GM12878 (cell line): ENCODE results near the gene CCDC12. TPM values are rescaled to one million over a fixed set of nuclear protein-coding genes. Genes with fewer than 3 reads are reported as not detected.

Source experiments
- ATAC-seq: fragments of 200-7000 bp; cut with Tn5 transposase; 3 replicates; pipeline ENCODE4 v1.9.1; 2020; ENCODE audit warnings: mild to moderate bottlenecking, moderate library complexity
- BruUV-seq: library from RNA; stranded (reverse); fragments of 400-500 nt; replicated peaks from 2 replicates; lab custom pipeline; 2021; lab: Mats Ljungman, UMichigan
- CTCF ChIA-PET: fragments of 300-600 bp; sonication (Branson Sonifier 250); formaldehyde crosslinking; extraction: SDS; loops from one replicate; lab custom pipeline; 2021; ENCODE audit warnings: inconsistent platforms; lab: Yijun Ruan, JAX
- POLR2A ChIA-PET: fragments of 350-600 bp; formaldehyde crosslinking; extraction: SDS; loops from one replicate; lab custom pipeline; 2021; ENCODE audit warnings: inconsistent platforms; lab: Charles Lee
- RAD21 ChIA-PET: fragments of 300-600 bp; sonication (Branson Sonifier 250); formaldehyde crosslinking; loops from one replicate; lab custom pipeline; 2023; ENCODE audit warnings: antibody characterized with exemption; ENCODE audit not compliant: unreplicated experiment; lab: Charles Lee
- SMC1A ChIA-PET: fragments of 300-600 bp; sonication (Branson Sonifier 250); formaldehyde crosslinking; loops from one replicate; lab custom pipeline; 2023; ENCODE audit not compliant: unreplicated experiment, uncharacterized antibody; lab: Charles Lee
- DNase-seq: peaks from one replicate; pipeline ENCODE4 v3.0.0-alpha.2; 2011; ENCODE audit warnings: low read depth, low spot score
- FAIRE-seq: peaks from 3 replicates; lab custom pipeline; 2011; peaks lifted over from hg19 to GRCh38; lab: Jason Lieb, UNC
- H2AFZ ChIP-seq: 2 replicates; pipeline ENCODE4 v1.6.0; 2011; ENCODE audit warnings: low read depth, low read length, control low read depth; ENCODE audit not compliant: control insufficient read depth
- H3K27ac ChIP-seq: 2 replicates; pipeline ENCODE4 v1.5.1; 2011; ENCODE audit warnings: control low read depth; ENCODE audit not compliant: control insufficient read depth, insufficient read depth
- H3K27me3 ChIP-seq, 2 experiments: replicated peaks in 1 of 2; 2 replicates each; pipeline versions ENCODE4 v1.6.0 to v1.6.1; 2011; ENCODE audit warnings: low read length in 1 of 2; ENCODE audit not compliant: control insufficient read depth in 2 of 2, insufficient read depth in 2 of 2
- H3K36me3 ChIP-seq, 2 experiments: 2 replicates each; pipeline ENCODE4 v1.5.1; 2011; ENCODE audit warnings: low read length in 1 of 2; ENCODE audit not compliant: control insufficient read depth in 2 of 2, insufficient read depth in 2 of 2
- H3K4me1 ChIP-seq: 2 replicates; pipeline ENCODE4 v1.6.1; 2011; ENCODE audit warnings: mild to moderate bottlenecking, low read length, moderate library complexity, mixed read lengths; ENCODE audit not compliant: control insufficient read depth, insufficient read depth
- H3K4me2 ChIP-seq: 2 replicates; pipeline ENCODE4 v1.6.0; 2011; ENCODE audit warnings: control low read depth; ENCODE audit not compliant: control insufficient read depth, insufficient read depth
- H3K4me3 ChIP-seq: fragments of 200-600 bp; sonication (generic); 2 replicates; pipeline ENCODE4 v1.5.1; 2016
- H3K79me2 ChIP-seq: 2 replicates; pipeline ENCODE4 v1.6.0; 2011; ENCODE audit warnings: low read length; ENCODE audit not compliant: control insufficient read depth, insufficient read depth
- H3K9ac ChIP-seq: 2 replicates; pipeline ENCODE4 v1.8.0; 2011; ENCODE audit warnings: low read length, control low read depth, mixed read lengths; ENCODE audit not compliant: control insufficient read depth, insufficient read depth
- H3K9me3 ChIP-seq: replicated peaks from 3 replicates; pipeline ENCODE4 v1.5.1; 2011; ENCODE audit warnings: mild to moderate bottlenecking, low read length; ENCODE audit not compliant: control insufficient read depth, insufficient read depth
- H4K20me1 ChIP-seq: 2 replicates; pipeline ENCODE4 v1.6.0; 2011; ENCODE audit not compliant: control insufficient read depth, insufficient read depth
- BHLHE40 ChIP-seq, 2 experiments: fragments of 450-650 bp in 1 of 2; IDR thresholded peaks; 2 replicates each; pipeline ENCODE4 v1.6.1; 2011 to 2017; ENCODE audit warnings: low read depth in 2 of 2, borderline replicate concordance in 1 of 2, improper control_type of control experiment in 1 of 2, low read length in 1 of 2, mild to moderate bottlenecking in 1 of 2
- CREB1 ChIP-seq: IDR thresholded peaks from 2 replicates; pipeline ENCODE4 v1.6.1; 2012; ENCODE audit warnings: low read depth, mild to moderate bottlenecking, inconsistent platforms
- EED ChIP-seq: sonication (generic); IDR thresholded peaks from 2 replicates; pipeline ENCODE4 v1.6.1; 2016; ENCODE audit warnings: antibody characterized with exemption, low read depth
- IKZF2 ChIP-seq, 2 experiments: fragments of 450-650 bp; IDR thresholded peaks; 2 replicates each; pipeline ENCODE4 v1.6.1; 2017; ENCODE audit warnings: mild to moderate bottlenecking in 2 of 2, moderate library complexity in 2 of 2
- MEF2B ChIP-seq: fragments of 450-650 bp; IDR thresholded peaks from 2 replicates; pipeline ENCODE4 v1.6.1; 2018; ENCODE audit warnings: mild to moderate bottlenecking, moderate library complexity; ENCODE audit not compliant: partially characterized antibody, poor library complexity, severe bottlenecking
- POLR2A ChIP-seq: IDR thresholded peaks from 2 replicates; pipeline ENCODE4 v1.6.1; 2011; ENCODE audit warnings: low read depth, mild to moderate bottlenecking, low read length
- RCOR1 ChIP-seq: conservative IDR thresholded peaks from 2 replicates; pipeline ENCODE4 v1.6.1; 2012; ENCODE audit warnings: low read depth, low read length, improper control_type of control experiment
- ZNF384 ChIP-seq: IDR thresholded peaks from 2 replicates; pipeline ENCODE4 v1.6.1; 2012; ENCODE audit warnings: low read depth, mild to moderate bottlenecking, low read length, improper control_type of control experiment, borderline replicate concordance
- WGBS: methylation state at CpG from one replicate; pipeline ENCODE4 v1.1.6; 2016; ENCODE audit warnings: low lambda C conversion rate; ENCODE audit not compliant: insufficient replicate concordance, insufficient coverage; ENCODE audit errors: missing lambda C conversion rate; 5-methylcytosine and 5-hydroxymethylcytosine counted together
- in situ Hi-C: fragments of 300-500 bp; cut with MboI; formaldehyde crosslinking; loops from 9 replicates; pipeline ENCODE4 v1.14.3; 2018; ENCODE audit warnings: mixed read lengths
- intact Hi-C: fragments of 100-400 bp; cut with micrococcal nuclease; formaldehyde crosslinking; loops from one replicate; pipeline ENCODE4 v1.14.2; 2022; ENCODE audit not compliant: unreplicated experiment
- polyA plus RNA-seq, 11 experiments: library from polyadenylated mRNA; depleted of rRNA in 4 of 11; unstranded in 6 of 11; stranded (reverse) in 5 of 11; fragments of >200 nt; fragmentation: Nextera tagmentation in 4 of 11; fragmentation: Illumina TruSeq in 1 of 11; extraction: Ambion mirVana in 4 of 11; extraction: Trizol in 1 of 11; gene quantifications; 1 replicate in 1 of 11; 2 replicates in 10 of 11; pipeline versions ENCODE4 v1.2.1 to v1.2.3, GENCODE V29; 2011 to 2016; ENCODE audit warnings: inconsistent platforms in 2 of 11, missing spikeins in 2 of 11, low read depth in 1 of 11
- total RNA-seq, 4 experiments: library from RNA; depleted of rRNA in 3 of 4; stranded (reverse); fragments of >200 nt in 3 of 4; fragmentation: Illumina TruSeq in 1 of 4; extraction: Trizol in 1 of 4; gene quantifications; 2 replicates each; pipeline versions ENCODE4 v1.2.1 to v1.2.3, GENCODE V29; 2013 to 2021
- TF ChIP-seq, protein P1 (sequence below): fragments of 450-650 bp; IDR thresholded peaks from 2 replicates; pipeline ENCODE4 v1.6.1; 2017; ENCODE audit warnings: mild to moderate bottlenecking, moderate library complexity
- TF ChIP-seq, protein P2 (sequence below): IDR thresholded peaks from 2 replicates; pipeline ENCODE4 v1.6.1; 2012; ENCODE audit warnings: low read depth, low read length, improper control_type of control experiment

The CCDC12 gene
- total and polyA plus RNA-seq, 10 of the 15 experiments (the other 5 are each of a cell fraction or from before 2014, with no cell fraction given), result 9.2 to 91.4 (median 61.3) TPM

DNA sequence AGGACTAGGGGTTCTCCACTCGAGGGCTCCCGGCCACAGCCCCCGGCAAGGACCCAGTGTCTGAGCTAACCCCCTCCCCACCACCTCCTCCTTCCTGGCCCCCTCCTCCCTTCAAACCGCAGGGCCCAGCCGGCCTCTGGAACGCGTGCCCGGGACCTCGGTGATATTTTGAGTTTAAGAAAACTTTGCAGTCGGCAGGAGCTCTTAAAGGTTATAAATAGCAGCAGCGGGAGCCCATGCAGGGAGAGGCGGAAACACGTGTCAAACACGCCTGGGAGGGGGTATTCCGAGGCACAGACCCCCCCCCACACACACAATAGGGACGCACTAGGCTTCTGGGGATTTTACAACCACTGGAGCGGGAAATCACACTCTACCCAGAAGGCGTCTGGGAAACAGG lies 102.1 kb downstream of the CCDC12 start:
- FAIRE-seq (no peak), ATAC-seq (no peak), DNase-seq (no peak)
- Histone ChIP-seq H3K27me3 (no peaks in the 10 kb centered on the region; a peak in 1 of 4 replicates), H3K9ac (no peak overlapping the region), H3K4me2 (no peak overlapping the region), H3K4me3 (no peak overlapping the region), H3K36me3 (no peaks in the 10 kb centered on the region), H3K9me3 (no peaks in the 10 kb centered on the region), H3K27ac (no peak overlapping the region), H4K20me1 (no peaks in the 10 kb centered on the region), H3K79me2 (no peaks in the 10 kb centered on the region), H3K4me1 (peaks cover 7% of the 10 kb centered on the region), H2AFZ (no peak overlapping the region)
- WGBS, result 2% methylated on average over 18 of the region's 18 CpGs
- CTCF ChIA-PET, result interaction anchor here (1.5 kb wide), 1 partner anchor 21 kb away, joined by 8 read pairs; no protein-coding TSS in a partner anchor
- in situ Hi-C loops, result no loop called here
- no TSS peak for BruUV-seq
- SMC1A ChIA-PET, result interaction anchor here (1.3 kb wide), 1 partner anchor 21 kb away, joined by 3 read pairs; no protein-coding TSS in a partner anchor
- RAD21 ChIA-PET, result interaction anchor here (1.7 kb wide), 1 partner anchor 20 kb away, joined by 5 read pairs; no protein-coding TSS in a partner anchor
- peak; percentile 45 for TF ChIP-seq MEF2B
- TF ChIP-seq BHLHE40 (IDR thresholded peaks at IDR 0.05; ENCODE audit: borderline replicate concordance in 1 of 2, low read depth in 2 of 2, low read length in 1 of 2), result peak; percentile 28 to 35; a peak in 1 of 4 replicates
- TF ChIP-seq POLR2A, result no peak
- TF ChIP-seq EED, result no peak
- 0 out of 4 replicates have a peak, but pooled peaks have one; percentile 25 to 33 for TF ChIP-seq IKZF2 (IDR thresholded peaks at IDR 0.05)
- no peak for TF ChIP-seq RCOR1
- TF ChIP-seq ZNF384, result no peak
- TF ChIP-seq, protein P1, sequence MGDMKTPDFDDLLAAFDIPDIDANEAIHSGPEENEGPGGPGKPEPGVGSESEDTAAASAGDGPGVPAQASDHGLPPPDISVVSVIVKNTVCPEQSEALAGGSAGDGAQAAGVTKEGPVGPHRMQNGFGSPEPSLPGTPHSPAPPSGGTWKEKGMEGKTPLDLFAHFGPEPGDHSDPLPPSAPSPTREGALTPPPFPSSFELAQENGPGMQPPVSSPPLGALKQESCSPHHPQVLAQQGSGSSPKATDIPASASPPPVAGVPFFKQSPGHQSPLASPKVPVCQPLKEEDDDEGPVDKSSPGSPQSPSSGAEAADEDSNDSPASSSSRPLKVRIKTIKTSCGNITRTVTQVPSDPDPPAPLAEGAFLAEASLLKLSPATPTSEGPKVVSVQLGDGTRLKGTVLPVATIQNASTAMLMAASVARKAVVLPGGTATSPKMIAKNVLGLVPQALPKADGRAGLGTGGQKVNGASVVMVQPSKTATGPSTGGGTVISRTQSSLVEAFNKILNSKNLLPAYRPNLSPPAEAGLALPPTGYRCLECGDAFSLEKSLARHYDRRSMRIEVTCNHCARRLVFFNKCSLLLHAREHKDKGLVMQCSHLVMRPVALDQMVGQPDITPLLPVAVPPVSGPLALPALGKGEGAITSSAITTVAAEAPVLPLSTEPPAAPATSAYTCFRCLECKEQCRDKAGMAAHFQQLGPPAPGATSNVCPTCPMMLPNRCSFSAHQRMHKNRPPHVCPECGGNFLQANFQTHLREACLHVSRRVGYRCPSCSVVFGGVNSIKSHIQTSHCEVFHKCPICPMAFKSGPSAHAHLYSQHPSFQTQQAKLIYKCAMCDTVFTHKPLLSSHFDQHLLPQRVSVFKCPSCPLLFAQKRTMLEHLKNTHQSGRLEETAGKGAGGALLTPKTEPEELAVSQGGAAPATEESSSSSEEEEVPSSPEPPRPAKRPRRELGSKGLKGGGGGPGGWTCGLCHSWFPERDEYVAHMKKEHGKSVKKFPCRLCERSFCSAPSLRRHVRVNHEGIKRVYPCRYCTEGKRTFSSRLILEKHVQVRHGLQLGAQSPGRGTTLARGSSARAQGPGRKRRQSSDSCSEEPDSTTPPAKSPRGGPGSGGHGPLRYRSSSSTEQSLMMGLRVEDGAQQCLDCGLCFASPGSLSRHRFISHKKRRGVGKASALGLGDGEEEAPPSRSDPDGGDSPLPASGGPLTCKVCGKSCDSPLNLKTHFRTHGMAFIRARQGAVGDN, result peak; percentile 88
- TF ChIP-seq, protein P2, sequence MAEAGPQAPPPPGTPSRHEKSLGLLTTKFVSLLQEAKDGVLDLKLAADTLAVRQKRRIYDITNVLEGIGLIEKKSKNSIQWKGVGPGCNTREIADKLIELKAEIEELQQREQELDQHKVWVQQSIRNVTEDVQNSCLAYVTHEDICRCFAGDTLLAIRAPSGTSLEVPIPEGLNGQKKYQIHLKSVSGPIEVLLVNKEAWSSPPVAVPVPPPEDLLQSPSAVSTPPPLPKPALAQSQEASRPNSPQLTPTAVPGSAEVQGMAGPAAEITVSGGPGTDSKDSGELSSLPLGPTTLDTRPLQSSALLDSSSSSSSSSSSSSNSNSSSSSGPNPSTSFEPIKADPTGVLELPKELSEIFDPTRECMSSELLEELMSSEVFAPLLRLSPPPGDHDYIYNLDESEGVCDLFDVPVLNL, result no peak
- 0 out of 2 replicates have a peak, but pooled peaks have one; percentile 11 for TF ChIP-seq CREB1
- POLR2A ChIA-PET, result interaction anchor here (0.9 kb wide), 1 partner anchor 9 kb away, joined by 3 read pairs; no protein-coding TSS in a partner anchor
- intact Hi-C loops, result no loop called here
